Measurements from ENCODE around the gene GSTM5. TPM values are rescaled to one million over a fixed set of nuclear protein-coding genes. Genes with fewer than 3 reads are reported as not detected.
"Not testable (repeated sequence)": the region's sequence is repeated elsewhere in the genome, so short reads cannot be mapped to it uniquely, and the experiment has no call there.

Gene GSTM5
- total and polyA plus RNA-seq, 2 donors (not counting 3 experiments of a cell fraction or from before 2014, with no cell fraction given): 0.25 to 1.6 TPM

DNA sequence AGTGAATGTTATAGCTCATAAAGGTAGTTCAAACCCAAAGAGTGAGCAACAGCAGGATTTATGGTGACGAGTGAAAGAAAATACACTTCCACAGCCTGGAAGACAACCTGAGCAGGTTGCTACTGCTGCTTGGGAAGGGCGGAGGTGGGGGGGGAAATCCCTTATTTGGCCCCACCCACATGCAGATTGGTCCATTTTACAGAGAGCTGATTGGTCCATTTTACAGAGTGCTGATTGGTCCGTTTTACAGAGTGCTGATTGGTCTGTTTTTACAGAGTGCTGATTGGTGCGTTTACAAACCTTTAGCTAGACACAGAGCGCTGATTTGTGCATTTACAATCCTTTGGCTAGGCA, 42.1 kb upstream of the GSTM5 start:
- H3K4me2 ChIP-seq (ENCODE audit: insufficient read depth, low read length); dilution Hi-C loops (cut with MboI; ENCODE audit: extremely low pct_ligation_motif_present, low sequenced_read_pairs); H3K27ac ChIP-seq (ENCODE audit: insufficient read depth, low read depth, low read length); H3K9ac ChIP-seq (replicated peaks; ENCODE audit: extremely low read depth, insufficient read depth, low read length); POLR2A ChIA-PET; H3K9me1 ChIP-seq (replicated peaks; ENCODE audit: control insufficient read depth, extremely low read depth, insufficient read depth, low read length); BruUV-seq (replicated peaks); FAIRE-seq; H3K9me3 ChIP-seq (replicated peaks; ENCODE audit: control insufficient read depth, insufficient read depth, low read length); H2AFZ ChIP-seq (ENCODE audit: low read depth, low read length); H3K4me1 ChIP-seq (ENCODE audit: control insufficient read depth, extremely low read depth, insufficient read depth, low read length); H3K79me2 ChIP-seq (ENCODE audit: control insufficient read depth, insufficient read depth, low read length); H4K20me1 ChIP-seq (replicated peaks; ENCODE audit: control insufficient read depth, extremely low read depth, insufficient read depth, low read length); H3K4me3 ChIP-seq (replicated peaks in 1 of 3; ENCODE audit: insufficient read depth in 1 of 3, low read depth in 1 of 3, low read length in 3 of 3); H3K36me3 ChIP-seq (ENCODE audit: control insufficient read depth in 2 of 2, extremely low read depth in 1 of 2, insufficient read depth in 2 of 2, low read length in 2 of 2); H3K27me3 ChIP-seq (ENCODE audit: control insufficient read depth in 2 of 2, insufficient read depth in 2 of 2, low read length in 2 of 2): not testable (repeated sequence)
- DNase-seq (ENCODE audit: low read depth, low spot score): peak; percentile 0
- intact Hi-C loops (cut with micrococcal nuclease): loop anchor here (5.0 kb wide), 1 partner anchor 92 kb away; the partner anchor contains the start of gene EPS8L3
- CTCF ChIA-PET: interaction anchor here (0.7 to 1.0 kb wide), 3 partner anchors 30 to 315 kb away, joined by 3 read pairs; partner anchors contain the start of gene AHCYL1

DNA sequence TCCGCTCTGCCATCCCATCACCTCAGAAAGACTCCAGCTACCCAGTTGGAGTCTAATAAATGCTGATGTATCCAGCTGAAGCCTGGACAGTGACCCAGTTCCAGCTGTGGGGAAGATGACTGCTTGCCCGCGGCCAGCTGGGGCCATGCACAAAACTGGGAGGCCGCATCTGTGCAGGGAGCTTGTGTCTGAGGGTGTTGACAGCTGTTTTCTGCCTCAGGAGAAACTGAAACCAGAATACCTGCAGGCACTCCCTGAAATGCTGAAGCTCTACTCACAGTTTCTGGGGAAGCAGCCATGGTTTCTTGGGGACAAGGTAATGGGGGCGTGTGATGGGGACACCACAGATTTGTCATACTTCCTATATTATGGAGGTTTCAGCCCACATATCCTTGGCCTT, 41.0 kb upstream of the GSTM5 start:
- Histone ChIP-seq H3K9me1 (replicated peaks; ENCODE audit: control insufficient read depth, extremely low read depth, insufficient read depth, low read length) (no peaks in the 10 kb centered on the region), H3K4me3 (replicated peaks in 1 of 3; ENCODE audit: insufficient read depth in 1 of 3, low read depth in 1 of 3, low read length in 3 of 3) (no peak overlapping the region), H3K9me3 (replicated peaks; ENCODE audit: control insufficient read depth, insufficient read depth, low read length) (no peaks in the 10 kb centered on the region), H3K4me1 (ENCODE audit: control insufficient read depth, extremely low read depth, insufficient read depth, low read length) (peaks cover 5% of the 10 kb centered on the region), H4K20me1 (replicated peaks; ENCODE audit: control insufficient read depth, extremely low read depth, insufficient read depth, low read length) (no peaks in the 10 kb centered on the region), H3K79me2 (ENCODE audit: control insufficient read depth, insufficient read depth, low read length) (no peaks in the 10 kb centered on the region), H3K27me3 (ENCODE audit: control insufficient read depth in 2 of 2, insufficient read depth in 2 of 2, low read length in 2 of 2) (no peaks in the 10 kb centered on the region), H3K4me2 (ENCODE audit: insufficient read depth, low read length) (no peak overlapping the region), H3K9ac (replicated peaks; ENCODE audit: extremely low read depth, insufficient read depth, low read length) (no peak overlapping the region), H2AFZ (ENCODE audit: low read depth, low read length) (no peak overlapping the region), H3K36me3 (ENCODE audit: control insufficient read depth in 2 of 2, extremely low read depth in 1 of 2, insufficient read depth in 2 of 2, low read length in 2 of 2) (no peaks in the 10 kb centered on the region), H3K27ac (ENCODE audit: insufficient read depth, low read depth, low read length) (no peak overlapping the region)
- DNase-seq (ENCODE audit: low read depth, low spot score) (peak; percentile 0), FAIRE-seq (no peak)
- no peak for TF ChIP-seq MYC (IDR thresholded peaks at IDR 0.05; ENCODE audit: low read depth, low read length)
- no peak for TF ChIP-seq JUN (IDR thresholded peaks at IDR 0.05; ENCODE audit: borderline replicate concordance, insufficient read depth, insufficient read length, low read depth)
- TF ChIP-seq FOS (IDR thresholded peaks at IDR 0.05; ENCODE audit: borderline replicate concordance, insufficient read depth, low read length): no peak
- no peak for TF ChIP-seq EZH2 (IDR thresholded peaks at IDR 0.05; ENCODE audit: borderline replicate concordance, low read depth, low read length, severe bottlenecking)
- TF ChIP-seq, protein P1, sequence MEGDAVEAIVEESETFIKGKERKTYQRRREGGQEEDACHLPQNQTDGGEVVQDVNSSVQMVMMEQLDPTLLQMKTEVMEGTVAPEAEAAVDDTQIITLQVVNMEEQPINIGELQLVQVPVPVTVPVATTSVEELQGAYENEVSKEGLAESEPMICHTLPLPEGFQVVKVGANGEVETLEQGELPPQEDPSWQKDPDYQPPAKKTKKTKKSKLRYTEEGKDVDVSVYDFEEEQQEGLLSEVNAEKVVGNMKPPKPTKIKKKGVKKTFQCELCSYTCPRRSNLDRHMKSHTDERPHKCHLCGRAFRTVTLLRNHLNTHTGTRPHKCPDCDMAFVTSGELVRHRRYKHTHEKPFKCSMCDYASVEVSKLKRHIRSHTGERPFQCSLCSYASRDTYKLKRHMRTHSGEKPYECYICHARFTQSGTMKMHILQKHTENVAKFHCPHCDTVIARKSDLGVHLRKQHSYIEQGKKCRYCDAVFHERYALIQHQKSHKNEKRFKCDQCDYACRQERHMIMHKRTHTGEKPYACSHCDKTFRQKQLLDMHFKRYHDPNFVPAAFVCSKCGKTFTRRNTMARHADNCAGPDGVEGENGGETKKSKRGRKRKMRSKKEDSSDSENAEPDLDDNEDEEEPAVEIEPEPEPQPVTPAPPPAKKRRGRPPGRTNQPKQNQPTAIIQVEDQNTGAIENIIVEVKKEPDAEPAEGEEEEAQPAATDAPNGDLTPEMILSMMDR (IDR thresholded peaks at IDR 0.05; ENCODE audit: extremely low read depth in 1 of 2, insufficient read depth in 1 of 2, low read depth in 1 of 2, low read length in 2 of 2): no peak
- no peak for TF ChIP-seq POLR2AphosphoS5 (IDR thresholded peaks at IDR 0.05; ENCODE audit: insufficient read depth, low read depth, low read length)
- no peak for TF ChIP-seq GATA2 (IDR thresholded peaks at IDR 0.05; ENCODE audit: insufficient read depth, insufficient read length, low read depth, low read length)
- no peak for TF ChIP-seq POLR2A (IDR thresholded peaks at IDR 0.05; ENCODE audit: low read depth, low read length)
- TF ChIP-seq, protein P2, sequence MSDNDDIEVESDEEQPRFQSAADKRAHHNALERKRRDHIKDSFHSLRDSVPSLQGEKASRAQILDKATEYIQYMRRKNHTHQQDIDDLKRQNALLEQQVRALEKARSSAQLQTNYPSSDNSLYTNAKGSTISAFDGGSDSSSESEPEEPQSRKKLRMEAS (IDR thresholded peaks at IDR 0.05; ENCODE audit: insufficient read depth, insufficient read length): no peak
- CTCF ChIA-PET: interaction anchor here (1.0 to 1.1 kb wide), 2 partner anchors 31 to 314 kb away, joined by 5 read pairs; partner anchors contain the start of gene AHCYL1
- intact Hi-C loops (cut with micrococcal nuclease) (no loop called here), dilution Hi-C loops (cut with MboI; ENCODE audit: extremely low pct_ligation_motif_present, low sequenced_read_pairs) (no loop called here)
- POLR2A ChIA-PET: no interaction called here
- no TSS peak for BruUV-seq (replicated peaks)

DNA sequence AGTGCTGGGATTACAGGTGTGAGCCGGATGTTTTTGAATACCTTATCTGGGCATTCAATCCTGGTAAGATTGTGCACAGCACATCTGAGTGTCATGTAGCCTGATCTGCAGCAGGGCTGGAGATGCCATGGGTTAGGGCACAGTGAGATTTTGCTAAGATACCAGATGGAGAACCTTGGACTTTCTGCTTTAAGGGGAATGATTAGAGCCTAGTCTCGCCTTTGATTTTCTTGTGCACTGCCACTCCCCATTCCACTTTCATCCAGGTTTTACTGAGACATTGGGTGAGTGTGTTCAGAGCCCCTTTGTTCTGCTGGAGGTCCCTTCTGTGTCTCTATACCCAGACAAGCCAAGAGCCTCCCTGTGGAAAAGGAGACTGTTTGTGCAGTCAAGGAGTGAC, 38.2 kb upstream of the GSTM5 start:
- CTCF ChIA-PET; BruUV-seq (replicated peaks); H3K9me3 ChIP-seq (replicated peaks; ENCODE audit: control insufficient read depth, insufficient read depth, low read length); H3K4me3 ChIP-seq (replicated peaks in 1 of 3; ENCODE audit: insufficient read depth in 1 of 3, low read depth in 1 of 3, low read length in 3 of 3); H3K9ac ChIP-seq (replicated peaks; ENCODE audit: extremely low read depth, insufficient read depth, low read length); dilution Hi-C loops (cut with MboI; ENCODE audit: extremely low pct_ligation_motif_present, low sequenced_read_pairs); H3K4me2 ChIP-seq (ENCODE audit: insufficient read depth, low read length); FAIRE-seq; H3K27me3 ChIP-seq (ENCODE audit: control insufficient read depth in 2 of 2, insufficient read depth in 2 of 2, low read length in 2 of 2); H3K4me1 ChIP-seq (ENCODE audit: control insufficient read depth, extremely low read depth, insufficient read depth, low read length); H3K9me1 ChIP-seq (replicated peaks; ENCODE audit: control insufficient read depth, extremely low read depth, insufficient read depth, low read length); H3K79me2 ChIP-seq (ENCODE audit: control insufficient read depth, insufficient read depth, low read length); H4K20me1 ChIP-seq (replicated peaks; ENCODE audit: control insufficient read depth, extremely low read depth, insufficient read depth, low read length); intact Hi-C loops (cut with micrococcal nuclease); H3K27ac ChIP-seq (ENCODE audit: insufficient read depth, low read depth, low read length); H3K36me3 ChIP-seq (ENCODE audit: control insufficient read depth in 2 of 2, extremely low read depth in 1 of 2, insufficient read depth in 2 of 2, low read length in 2 of 2); H2AFZ ChIP-seq (ENCODE audit: low read depth, low read length); POLR2A ChIA-PET: not testable (repeated sequence)
- peak; percentile 0 for DNase-seq (ENCODE audit: low read depth, low spot score)
